22Rv1 (cell line): ENCODE measurements around the gene AKT3.

ENCODE experiments used
- CTCF ChIP-seq: fragments of 450-650 bp; IDR thresholded peaks from 2 replicates; pipeline ENCODE4 v1.5.1; 2017; ENCODE audit warnings: mild to moderate bottlenecking
- ZFX ChIP-seq: fragments of 450-650 bp; IDR thresholded peaks from 2 replicates; pipeline ENCODE4 v1.6.1; 2017; ENCODE audit warnings: antibody characterized with exemption, borderline replicate concordance

GRCh38 chr1:243718022-243718421 is 132.0 kb downstream of the AKT3 start:
- TF ChIP-seq CTCF (no peak), ZFX (no peak)
